KOPT-K1 (cell line): ENCODE measurements around the gene IFIH1.

Experiments used
- H3K27ac ChIP-seq: fragments of 200-600 bp; sonication (generic); 2 replicates; pipeline ENCODE4 v1.5.1; 2016; ENCODE audit warnings: antibody characterized with exemption, mild to moderate bottlenecking, low read depth, low read length; ENCODE audit not compliant: poor library complexity, severe bottlenecking
- H3K36me3 ChIP-seq: fragments of 200-600 bp; sonication (generic); 2 replicates; pipeline ENCODE4 v1.5.1; 2017; ENCODE audit warnings: antibody characterized with exemption, mild to moderate bottlenecking, low read length, moderate library complexity; ENCODE audit not compliant: insufficient read depth
- H3K9me3 ChIP-seq: fragments of 200-600 bp; sonication (generic); 2 replicates; pipeline ENCODE4 v1.5.1; 2017; ENCODE audit warnings: antibody characterized with exemption, low read length, mild to moderate bottlenecking; ENCODE audit not compliant: insufficient read depth, poor library complexity, severe bottlenecking

The IFIH1 gene

DNA sequence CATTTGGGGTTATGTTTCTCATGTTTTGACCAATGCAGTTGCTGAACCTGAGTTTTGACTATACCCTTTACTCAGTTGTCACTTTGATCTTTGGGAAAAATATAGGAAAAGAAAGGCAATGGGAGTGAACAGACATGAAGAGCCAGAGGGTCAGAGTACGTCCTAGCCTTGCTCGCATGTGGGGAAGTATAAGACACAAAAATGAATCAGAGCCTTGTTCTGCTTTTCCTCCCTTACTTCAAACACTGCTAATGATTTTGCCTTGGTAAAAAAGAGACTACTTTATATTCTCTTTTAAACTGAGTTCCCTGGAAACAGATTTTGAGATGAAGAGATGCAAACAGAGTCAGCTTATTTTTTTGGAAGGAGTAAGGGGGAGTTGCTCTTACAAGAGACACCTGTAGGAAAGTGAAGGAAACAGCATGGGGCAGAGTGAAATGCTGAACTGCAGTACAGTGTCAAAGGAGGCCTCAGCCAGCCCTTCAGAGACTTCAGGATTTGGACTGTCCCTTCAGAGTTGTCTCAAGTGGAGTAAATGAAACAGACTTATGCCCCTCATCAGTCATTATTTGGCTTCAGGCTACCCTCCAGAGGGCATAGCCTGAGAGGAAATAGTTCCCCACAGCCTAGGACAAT lies 64.1 kb downstream of the IFIH1 start:
- Histone ChIP-seq H3K27ac (no peak overlapping the region), H3K36me3 (no peaks in the 10 kb centered on the region), H3K9me3 (no peaks in the 10 kb centered on the region)

- Histone ChIP-seq H3K36me3 (no peaks in the 10 kb centered on the region), H3K9me3 (no peaks in the 10 kb centered on the region), H3K27ac (no peak overlapping the region)
Measured at GRCh38 chr2:162253435-162253834, 65.0 kb downstream of the IFIH1 start.

GRCh38 chr2:162252153-162252552 lies 66.3 kb downstream of the IFIH1 start:
- H3K36me3 ChIP-seq, result no peaks in the 10 kb centered on the region
- H3K27ac ChIP-seq, result no peak overlapping the region
- no peaks in the 10 kb centered on the region for H3K9me3 ChIP-seq

GRCh38 chr2:162245781-162246180 lies 72.7 kb downstream of the IFIH1 start:
- Histone ChIP-seq H3K9me3 (no peaks in the 10 kb centered on the region), H3K36me3 (no peaks in the 10 kb centered on the region), H3K27ac (no peak overlapping the region)

- H3K27ac ChIP-seq, result no peak overlapping the region
Measured at GRCh38 chr2:162245061-162245460, 73.4 kb downstream of the IFIH1 start.

DNA sequence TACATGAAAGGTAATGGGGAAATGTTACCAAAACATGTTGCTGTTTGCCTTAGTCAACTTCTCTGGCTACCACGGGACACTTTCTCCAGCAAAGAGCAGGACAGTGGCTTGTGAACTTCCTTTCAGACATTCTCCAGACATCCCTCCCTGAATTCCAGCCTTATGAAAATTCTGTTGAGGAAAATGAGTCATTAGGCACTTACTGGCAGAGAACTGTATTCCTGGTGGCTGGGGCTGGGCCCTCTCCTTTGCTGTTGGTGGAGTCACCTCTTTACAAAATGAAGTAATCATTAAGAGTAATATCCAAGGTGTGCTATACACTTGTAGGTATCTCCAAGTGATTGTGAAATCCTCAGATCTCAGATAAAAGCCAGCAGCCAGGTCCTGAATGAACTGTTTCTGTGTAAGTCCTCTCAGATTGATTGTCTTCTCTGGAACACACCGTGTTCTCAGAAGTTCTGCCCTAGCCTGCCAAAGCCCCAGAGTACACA lies 73.9 kb downstream of the IFIH1 start:
- no peak overlapping the region for H3K27ac ChIP-seq
- no peaks in the 10 kb centered on the region for H3K9me3 ChIP-seq
- no peaks in the 10 kb centered on the region for H3K36me3 ChIP-seq

More at GRCh38 chr2:162245061-162245460, 73.4 kb downstream of the IFIH1 start:
- no peaks in the 10 kb centered on the region for H3K36me3 ChIP-seq
- no peaks in the 10 kb centered on the region for H3K9me3 ChIP-seq

DNA sequence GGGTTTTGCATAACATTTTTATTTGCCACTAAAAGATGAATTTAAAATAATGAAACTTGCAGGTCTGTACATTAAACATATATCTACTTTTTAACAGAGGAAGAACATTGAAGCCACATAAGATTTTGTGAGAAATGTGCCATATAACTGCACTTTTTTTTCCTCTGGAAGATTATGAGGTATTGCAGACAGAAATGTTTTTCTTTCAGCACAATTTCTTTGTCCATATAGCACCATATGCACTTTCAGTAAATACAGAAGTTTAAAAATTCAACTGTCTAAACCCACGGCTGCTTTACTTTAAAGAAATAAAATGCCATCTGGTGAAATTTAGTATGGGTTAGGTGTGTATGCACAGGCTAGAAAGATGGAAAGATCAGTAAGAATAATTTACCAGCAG lies 74.8 kb downstream of the IFIH1 start:
- Histone ChIP-seq H3K36me3 (no peaks in the 10 kb centered on the region), H3K27ac (no peak overlapping the region), H3K9me3 (no peaks in the 10 kb centered on the region)

- no peaks in the 10 kb centered on the region for H3K36me3 ChIP-seq
- H3K27ac ChIP-seq, result no peak within 1 kb of the TSS
- no peaks in the 10 kb centered on the region for H3K9me3 ChIP-seq
Measured at GRCh38 chr2:162243294-162243693, 75.2 kb downstream of the IFIH1 start, which contains the start of gene FAP. Gene FAP, minus strand, starts transcription at chr2:162243445. Its CDS starts 118 bp downstream, at chr2:162243327.

- Histone ChIP-seq H3K9me3 (no peaks in the 10 kb centered on the region), H3K27ac (no peak overlapping the region), H3K36me3 (no peaks in the 10 kb centered on the region)
Measured at GRCh38 chr2:162242586-162243280, 75.8 kb downstream of the IFIH1 start.

DNA sequence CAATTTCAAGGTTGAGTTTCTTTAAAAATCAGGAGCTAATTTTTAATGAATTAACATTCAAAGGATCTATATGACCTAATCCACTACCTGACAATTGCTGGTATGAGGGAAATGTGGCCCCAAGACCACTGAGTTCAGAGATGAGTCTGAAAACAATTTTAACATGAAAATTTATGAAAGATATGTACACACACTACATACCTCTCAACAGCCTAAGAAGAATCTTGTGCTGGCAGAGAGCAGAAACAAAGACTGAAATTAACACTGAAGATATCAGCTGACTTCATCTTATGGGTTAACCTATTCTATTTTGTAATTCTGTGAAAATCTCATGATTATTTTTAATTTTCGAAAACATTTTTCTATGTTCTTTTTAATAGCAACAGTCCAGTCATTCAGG lies 76.9 kb downstream of the IFIH1 start:
- H3K36me3 ChIP-seq, result no peaks in the 10 kb centered on the region
- H3K9me3 ChIP-seq, result no peaks in the 10 kb centered on the region
- no peak overlapping the region for H3K27ac ChIP-seq

- Histone ChIP-seq H3K36me3 (no peaks in the 10 kb centered on the region), H3K9me3 (no peaks in the 10 kb centered on the region)
Measured at GRCh38 chr2:162234620-162235462, 83.6 kb downstream of the IFIH1 start.

GRCh38 chr2:162233197-162233596 lies 85.3 kb downstream of the IFIH1 start:
- H3K27ac ChIP-seq, result no peak overlapping the region
- no peaks in the 10 kb centered on the region for H3K9me3 ChIP-seq
- no peaks in the 10 kb centered on the region for H3K36me3 ChIP-seq

More at GRCh38 chr2:162234620-162235462, 83.6 kb downstream of the IFIH1 start:
- no peak overlapping the region for H3K27ac ChIP-seq

GRCh38 chr2:162232671-162233070 lies 85.8 kb downstream of the IFIH1 start:
- no peaks in the 10 kb centered on the region for H3K36me3 ChIP-seq
- no peak overlapping the region for H3K27ac ChIP-seq
- H3K9me3 ChIP-seq, result no peaks in the 10 kb centered on the region

DNA sequence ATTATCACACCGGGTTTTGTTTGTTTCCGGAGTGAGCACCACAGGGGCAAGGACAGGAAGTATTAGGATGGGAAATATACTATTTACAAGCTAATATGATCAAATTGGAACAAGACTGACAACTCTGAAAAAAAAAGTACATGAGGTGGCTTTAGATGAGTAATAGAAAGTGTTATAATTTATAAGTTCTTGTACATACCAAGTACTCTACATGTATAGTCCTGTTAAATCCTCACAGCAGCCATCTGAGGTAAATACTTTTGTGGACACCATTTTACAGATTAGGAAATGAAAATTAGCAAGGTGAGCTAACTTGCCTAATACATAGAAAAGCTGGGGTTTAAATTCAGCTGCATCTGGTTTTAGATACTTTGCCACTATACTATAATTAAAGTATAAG lies 86.5 kb downstream of the IFIH1 start:
- Histone ChIP-seq H3K27ac (no peak overlapping the region), H3K36me3 (no peaks in the 10 kb centered on the region), H3K9me3 (no peaks in the 10 kb centered on the region)

GRCh38 chr2:162230761-162231160 lies 87.7 kb downstream of the IFIH1 start:
- Histone ChIP-seq H3K9me3 (no peaks in the 10 kb centered on the region), H3K36me3 (no peaks in the 10 kb centered on the region), H3K27ac (no peak overlapping the region)
